H9 (cell line): ENCODE measurements around the gene MSL3B.

Source experiments
- DNase-seq: peaks from one replicate; pipeline ENCODE4 v3.0.0-alpha.2; 2017
- H2AFZ ChIP-seq: one replicate; pipeline ENCODE4 v1.6.1; 2013; ENCODE audit warnings: mild to moderate bottlenecking, low read length, control low read depth, moderate library complexity
- H2AK5ac ChIP-seq: 2 replicates; pipeline ENCODE4 v1.6.1; 2013; ENCODE audit warnings: low read length, control low read depth, mixed read lengths; ENCODE audit not compliant: insufficient read length
- H2BK120ac ChIP-seq: one replicate; pipeline ENCODE4 v1.6.1; 2013; ENCODE audit warnings: low read depth, mild to moderate bottlenecking, low read length, control low read depth, inconsistent platforms; ENCODE audit not compliant: poor library complexity, severe bottlenecking
- H2BK12ac ChIP-seq: 2 replicates; pipeline ENCODE4 v1.6.1; 2013; ENCODE audit warnings: low read length, control low read depth, mixed read lengths, low read depth; ENCODE audit not compliant: insufficient read length
- H2BK15ac ChIP-seq: 2 replicates; pipeline ENCODE4 v1.6.1; 2013; ENCODE audit warnings: low read depth, low read length, control low read depth
- H2BK20ac ChIP-seq: one replicate; pipeline ENCODE4 v1.6.1; 2013; ENCODE audit warnings: low read depth, mild to moderate bottlenecking, low read length, control low read depth, inconsistent platforms; ENCODE audit not compliant: poor library complexity, severe bottlenecking
- H2BK5ac ChIP-seq: 2 replicates; pipeline ENCODE4 v1.6.1; 2013; ENCODE audit warnings: low read length, control low read depth, mixed read lengths; ENCODE audit not compliant: insufficient read length
- H3K14ac ChIP-seq: 2 replicates; pipeline ENCODE4 v1.6.1; 2013; ENCODE audit warnings: low read length, control low read depth; ENCODE audit not compliant: insufficient read depth
- H3K18ac ChIP-seq: 2 replicates; pipeline ENCODE4 v1.6.1; 2013; ENCODE audit warnings: low read depth, mild to moderate bottlenecking, mixed read lengths, low read length, control low read depth; ENCODE audit not compliant: insufficient read length
- H3K23ac ChIP-seq: 2 replicates; pipeline ENCODE4 v1.6.1; 2013; ENCODE audit warnings: low read length, control low read depth, mixed read lengths, low read depth; ENCODE audit not compliant: insufficient read length
- H3K23me2 ChIP-seq: 2 replicates; pipeline ENCODE4 v1.6.1; 2013; ENCODE audit warnings: low read depth, mild to moderate bottlenecking, mixed read lengths, low read length, control low read depth; ENCODE audit not compliant: insufficient read length, poor library complexity, severe bottlenecking
- H3K27ac ChIP-seq: 2 replicates; pipeline ENCODE4 v1.5.1; 2013; ENCODE audit warnings: low read length, control low read depth, mixed read lengths, low read depth; ENCODE audit not compliant: insufficient read length
- H3K27me3 ChIP-seq: 2 replicates; pipeline ENCODE4 v1.6.1; 2013; ENCODE audit warnings: low read length, control low read depth, inconsistent platforms; ENCODE audit not compliant: insufficient read depth
- H3K4ac ChIP-seq: 2 replicates; pipeline ENCODE4 v1.6.1; 2013; ENCODE audit warnings: low read depth, mild to moderate bottlenecking, control low read depth, inconsistent platforms, low read length, moderate library complexity
- H3K4me1 ChIP-seq: 2 replicates; pipeline ENCODE4 v1.6.1; 2013; ENCODE audit warnings: low read length, control low read depth, inconsistent platforms; ENCODE audit not compliant: insufficient read depth
- H3K4me2 ChIP-seq: 2 replicates; pipeline ENCODE4 v1.6.1; 2013; ENCODE audit warnings: low read length, control low read depth, mixed read lengths; ENCODE audit not compliant: insufficient read length, insufficient read depth
- H3K56ac ChIP-seq: 2 replicates; pipeline ENCODE4 v1.6.1; 2013; ENCODE audit warnings: low read depth, mild to moderate bottlenecking, mixed read lengths, low read length, control low read depth; ENCODE audit not compliant: insufficient read length
- H3K79me1 ChIP-seq: 2 replicates; pipeline ENCODE4 v1.6.1; 2013; ENCODE audit warnings: low read depth, mild to moderate bottlenecking, moderate library complexity, low read length, control low read depth, inconsistent platforms; ENCODE audit not compliant: insufficient read depth, poor library complexity, severe bottlenecking
- H3K79me2 ChIP-seq: 2 replicates; pipeline ENCODE4 v1.6.1; 2013; ENCODE audit warnings: low read length, control low read depth, inconsistent platforms; ENCODE audit not compliant: insufficient read depth
- H3K9ac ChIP-seq: 2 replicates; pipeline ENCODE4 v1.6.1; 2013; ENCODE audit warnings: low read length, control low read depth, mixed read lengths; ENCODE audit not compliant: insufficient read length; ENCODE audit errors: extremely low read depth
- H3K9me3 ChIP-seq: one replicate; pipeline ENCODE4 v1.6.1; 2013; ENCODE audit warnings: low read depth, low read length, inconsistent platforms; ENCODE audit not compliant: control insufficient read depth
- H3T11ph ChIP-seq: one replicate; pipeline ENCODE4 v1.6.1; 2013; ENCODE audit warnings: mild to moderate bottlenecking, low read length, control low read depth, inconsistent platforms
- H4K20me1 ChIP-seq: one replicate; pipeline ENCODE4 v1.6.1; 2013; ENCODE audit not compliant: control insufficient read depth, insufficient read length, insufficient read depth
- H4K5ac ChIP-seq: 2 replicates; pipeline ENCODE4 v1.6.1; 2013; ENCODE audit warnings: low read depth, mild to moderate bottlenecking, mixed read lengths, low read length, control low read depth; ENCODE audit not compliant: insufficient read length
- H4K8ac ChIP-seq: replicated peaks from 2 replicates; pipeline ENCODE4 v1.6.1; 2013; ENCODE audit warnings: low read length, control low read depth, mixed read lengths, low read depth; ENCODE audit not compliant: insufficient read length
- H4K91ac ChIP-seq: 2 replicates; pipeline ENCODE4 v1.6.1; 2013; ENCODE audit warnings: low read depth, mild to moderate bottlenecking, moderate library complexity, mixed read lengths, low read length, control low read depth; ENCODE audit not compliant: insufficient read length
- H3K27ac Mint-ChIP-seq, 3 experiments: 2 replicates in 2 of 3; 3 replicates in 1 of 3; pipeline ENCODE4 v1.8.0; 2020 to 2021; ENCODE audit warnings: mixed read lengths in 3 of 3, mild to moderate bottlenecking in 1 of 3, moderate library complexity in 1 of 3
- H3K27me3 Mint-ChIP-seq: 2 replicates; pipeline ENCODE4 v1.8.0; 2021; ENCODE audit warnings: low read depth, mild to moderate bottlenecking, moderate library complexity, mixed read lengths
- H3K36me3 Mint-ChIP-seq, 3 experiments: 2 replicates in 2 of 3; 3 replicates in 1 of 3; pipeline ENCODE4 v1.8.0; 2020 to 2021; ENCODE audit warnings: low read depth in 3 of 3, mixed read lengths in 3 of 3; ENCODE audit not compliant: insufficient read depth in 1 of 3
- H3K4me1 Mint-ChIP-seq, 2 experiments: 2 replicates each; pipeline ENCODE4 v1.8.0; 2020; ENCODE audit warnings: mixed read lengths in 2 of 2
- H3K4me3 Mint-ChIP-seq, 2 experiments: 2 replicates in 1 of 2; 3 replicates in 1 of 2; pipeline ENCODE4 v1.8.0; 2020 to 2021; ENCODE audit warnings: mild to moderate bottlenecking in 2 of 2, mixed read lengths in 2 of 2, moderate library complexity in 1 of 2
- H3K9me3 Mint-ChIP-seq, 2 experiments: 2 replicates in 1 of 2; 3 replicates in 1 of 2; pipeline ENCODE4 v1.8.0; 2020; ENCODE audit warnings: mild to moderate bottlenecking in 2 of 2, mixed read lengths in 2 of 2, moderate library complexity in 1 of 2
- WGBS: extraction: QIAGEN DNeasy Blood & Tissue Kit; methylation state at CpG from one replicate; pipeline ENCODE4 v1.1.7; 2013; ENCODE audit warnings: missing lambda C conversion rate, low lambda C conversion rate, mixed read lengths; ENCODE audit not compliant: insufficient read length; ENCODE audit errors: extremely low coverage; 5-methylcytosine and 5-hydroxymethylcytosine counted together
- TF ChIP-seq, protein P1 (sequence below): fragments of 200-600 bp; sonication (generic); conservative IDR thresholded peaks from 3 replicates; pipeline ENCODE4 v1.8.0; 2021; ENCODE audit warnings: antibody characterized with exemption, mild to moderate bottlenecking

MSL3B gene

DNA sequence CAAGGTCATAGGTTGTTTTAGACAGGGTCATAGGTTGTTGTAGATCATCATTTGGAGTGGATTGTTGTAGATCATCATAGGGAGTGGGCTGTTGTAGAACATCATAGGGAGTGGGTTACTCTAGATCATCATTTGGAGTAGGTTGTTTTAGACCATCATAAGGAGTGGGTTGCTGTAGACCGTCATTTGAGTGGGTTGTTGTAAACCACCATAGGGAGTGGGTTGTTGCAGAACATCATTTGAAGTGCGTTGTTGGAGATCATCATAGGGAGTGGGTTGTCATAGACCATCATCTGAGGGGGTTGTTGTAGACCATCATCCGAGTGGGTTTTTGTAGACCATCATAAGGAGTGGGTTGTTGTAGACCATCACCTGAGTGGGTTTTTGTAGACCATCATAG is 39.4 kb upstream of the MSL3B start:
- no peak overlapping the region for H4K5ac ChIP-seq
- no peaks in the 10 kb centered on the region for H3K23me2 ChIP-seq
- no peak overlapping the region for H2BK12ac ChIP-seq
- H3K56ac ChIP-seq: no peak overlapping the region
- H3K27ac Mint-ChIP-seq: no peak overlapping the region
- H2BK5ac ChIP-seq: no peak overlapping the region
- peaks cover 7 to 9% of the 10 kb centered on the region in 2 experiments; a peak in 3 of 5 replicates for H3K9me3 Mint-ChIP-seq
- no peaks in the 10 kb centered on the region for H3K79me2 ChIP-seq
- H3K14ac ChIP-seq: no peak overlapping the region
- H3K27me3 Mint-ChIP-seq: peaks cover 46% of the 10 kb centered on the region
- no CpG with 5 or more reads among the region's 3 CpGs for WGBS
- H3K4me3 Mint-ChIP-seq: no peak overlapping the region
- no peak overlapping the region for H2AK5ac ChIP-seq
- no peak overlapping the region for H3K4me2 ChIP-seq
- no peaks in the 10 kb centered on the region; a peak in 1 of 7 replicates for H3K36me3 Mint-ChIP-seq
- no peaks in the 10 kb centered on the region for H3K79me1 ChIP-seq
- no peak overlapping the region for H2BK120ac ChIP-seq
- H3K9me3 ChIP-seq: no peaks in the 10 kb centered on the region
- H3K4me1 Mint-ChIP-seq: no peaks in the 10 kb centered on the region
- no peak overlapping the region for H3K18ac ChIP-seq
- H2BK20ac ChIP-seq: no peak overlapping the region
- no peak overlapping the region for H3K23ac ChIP-seq
- TF ChIP-seq, protein P1, sequence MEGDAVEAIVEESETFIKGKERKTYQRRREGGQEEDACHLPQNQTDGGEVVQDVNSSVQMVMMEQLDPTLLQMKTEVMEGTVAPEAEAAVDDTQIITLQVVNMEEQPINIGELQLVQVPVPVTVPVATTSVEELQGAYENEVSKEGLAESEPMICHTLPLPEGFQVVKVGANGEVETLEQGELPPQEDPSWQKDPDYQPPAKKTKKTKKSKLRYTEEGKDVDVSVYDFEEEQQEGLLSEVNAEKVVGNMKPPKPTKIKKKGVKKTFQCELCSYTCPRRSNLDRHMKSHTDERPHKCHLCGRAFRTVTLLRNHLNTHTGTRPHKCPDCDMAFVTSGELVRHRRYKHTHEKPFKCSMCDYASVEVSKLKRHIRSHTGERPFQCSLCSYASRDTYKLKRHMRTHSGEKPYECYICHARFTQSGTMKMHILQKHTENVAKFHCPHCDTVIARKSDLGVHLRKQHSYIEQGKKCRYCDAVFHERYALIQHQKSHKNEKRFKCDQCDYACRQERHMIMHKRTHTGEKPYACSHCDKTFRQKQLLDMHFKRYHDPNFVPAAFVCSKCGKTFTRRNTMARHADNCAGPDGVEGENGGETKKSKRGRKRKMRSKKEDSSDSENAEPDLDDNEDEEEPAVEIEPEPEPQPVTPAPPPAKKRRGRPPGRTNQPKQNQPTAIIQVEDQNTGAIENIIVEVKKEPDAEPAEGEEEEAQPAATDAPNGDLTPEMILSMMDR: no peak
- H3K4me1 ChIP-seq: no peaks in the 10 kb centered on the region
- no peaks in the 10 kb centered on the region for H4K20me1 ChIP-seq
- H2BK15ac ChIP-seq: no peak overlapping the region
- no peak overlapping the region for H3K9ac ChIP-seq
- H2AFZ ChIP-seq: no peak overlapping the region
- no peaks in the 10 kb centered on the region for H3K27me3 ChIP-seq
- H3K4ac ChIP-seq: no peak overlapping the region
- no peak overlapping the region for H4K91ac ChIP-seq
- H4K8ac ChIP-seq: no peak overlapping the region
- no peak for DNase-seq
- no peak overlapping the region for H3T11ph ChIP-seq
- no peak overlapping the region for H3K27ac ChIP-seq
